Neural crest cell (in vitro differentiated cells): ENCODE data around the gene EPHA1. TPM values are rescaled to one million over a fixed set of nuclear protein-coding genes. Genes with fewer than 3 reads are reported as not detected.
A peak's percentile ranks its signal among the peaks of the same experiment; 100 is the strongest.

Experiments used
- DNase-seq: peaks from one replicate; pipeline ENCODE4 v3.0.0; 2021; ENCODE audit warnings: low read depth, mixed read lengths, low spot score
- H3K27ac Mint-ChIP-seq: one replicate; pipeline ENCODE4 v1.8.0; 2021; ENCODE audit warnings: mild to moderate bottlenecking, mixed read lengths; ENCODE audit not compliant: unreplicated experiment
- H3K27me3 Mint-ChIP-seq: 2 replicates; pipeline ENCODE4 v1.8.0; 2021; ENCODE audit warnings: low read depth, mild to moderate bottlenecking, mixed read lengths
- H3K36me3 Mint-ChIP-seq: 2 replicates; pipeline ENCODE4 v1.8.0; 2021; ENCODE audit warnings: low read depth, mild to moderate bottlenecking, mixed read lengths
- H3K4me1 Mint-ChIP-seq: 2 replicates; pipeline ENCODE4 v1.8.0; 2021; ENCODE audit warnings: mixed read lengths
- H3K4me3 Mint-ChIP-seq: one replicate; pipeline ENCODE4 v1.8.0; 2021; ENCODE audit warnings: mild to moderate bottlenecking, mixed read lengths
- H3K9me3 Mint-ChIP-seq: 2 replicates; pipeline ENCODE4 v1.8.0; 2021; ENCODE audit warnings: mixed read lengths
- total RNA-seq: library from RNA; stranded (reverse); gene quantifications from 2 replicates; pipeline ENCODE4 v1.2.1, GENCODE V29; 2021
- TF ChIP-seq, protein P1 (sequence below): fragments of 200-600 bp; sonication (generic); conservative IDR thresholded peaks from 2 replicates; pipeline ENCODE4 v1.5.0; 2021; ENCODE audit warnings: antibody characterized with exemption, mild to moderate bottlenecking

EPHA1 gene
- total RNA-seq, 1 donor from 2014 or later: not detected

DNA sequence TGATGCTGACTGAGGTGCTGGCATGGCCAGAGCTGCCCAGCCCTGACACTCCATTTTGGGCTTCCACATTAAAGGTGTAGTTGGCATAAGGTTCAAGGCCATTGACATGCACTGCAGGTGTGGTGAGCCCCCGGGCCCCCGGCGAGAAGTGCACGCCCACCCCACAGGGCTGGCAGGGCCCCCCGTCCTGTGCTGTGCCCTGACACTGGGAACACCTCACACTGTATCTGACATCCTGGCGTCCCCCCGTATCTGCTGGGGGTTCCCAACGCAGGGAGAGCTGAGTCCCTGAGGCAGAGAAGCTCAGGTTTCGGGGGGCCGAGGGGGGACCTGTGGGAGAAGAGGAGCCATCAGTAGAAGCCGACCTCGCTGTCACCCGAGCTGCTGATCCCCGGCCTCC is 10.0 kb downstream of the EPHA1 start:
- no peaks in the 10 kb centered on the region for H3K9me3 Mint-ChIP-seq
- no peak overlapping the region for H3K27ac Mint-ChIP-seq
- peaks cover 4% of the 10 kb centered on the region for H3K4me1 Mint-ChIP-seq
- TF ChIP-seq, protein P1, sequence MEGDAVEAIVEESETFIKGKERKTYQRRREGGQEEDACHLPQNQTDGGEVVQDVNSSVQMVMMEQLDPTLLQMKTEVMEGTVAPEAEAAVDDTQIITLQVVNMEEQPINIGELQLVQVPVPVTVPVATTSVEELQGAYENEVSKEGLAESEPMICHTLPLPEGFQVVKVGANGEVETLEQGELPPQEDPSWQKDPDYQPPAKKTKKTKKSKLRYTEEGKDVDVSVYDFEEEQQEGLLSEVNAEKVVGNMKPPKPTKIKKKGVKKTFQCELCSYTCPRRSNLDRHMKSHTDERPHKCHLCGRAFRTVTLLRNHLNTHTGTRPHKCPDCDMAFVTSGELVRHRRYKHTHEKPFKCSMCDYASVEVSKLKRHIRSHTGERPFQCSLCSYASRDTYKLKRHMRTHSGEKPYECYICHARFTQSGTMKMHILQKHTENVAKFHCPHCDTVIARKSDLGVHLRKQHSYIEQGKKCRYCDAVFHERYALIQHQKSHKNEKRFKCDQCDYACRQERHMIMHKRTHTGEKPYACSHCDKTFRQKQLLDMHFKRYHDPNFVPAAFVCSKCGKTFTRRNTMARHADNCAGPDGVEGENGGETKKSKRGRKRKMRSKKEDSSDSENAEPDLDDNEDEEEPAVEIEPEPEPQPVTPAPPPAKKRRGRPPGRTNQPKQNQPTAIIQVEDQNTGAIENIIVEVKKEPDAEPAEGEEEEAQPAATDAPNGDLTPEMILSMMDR: no peak
- DNase-seq: no peak
- H3K27me3 Mint-ChIP-seq: no peaks in the 10 kb centered on the region
- no peaks in the 10 kb centered on the region for H3K36me3 Mint-ChIP-seq
- H3K4me3 Mint-ChIP-seq: no peak overlapping the region

DNA sequence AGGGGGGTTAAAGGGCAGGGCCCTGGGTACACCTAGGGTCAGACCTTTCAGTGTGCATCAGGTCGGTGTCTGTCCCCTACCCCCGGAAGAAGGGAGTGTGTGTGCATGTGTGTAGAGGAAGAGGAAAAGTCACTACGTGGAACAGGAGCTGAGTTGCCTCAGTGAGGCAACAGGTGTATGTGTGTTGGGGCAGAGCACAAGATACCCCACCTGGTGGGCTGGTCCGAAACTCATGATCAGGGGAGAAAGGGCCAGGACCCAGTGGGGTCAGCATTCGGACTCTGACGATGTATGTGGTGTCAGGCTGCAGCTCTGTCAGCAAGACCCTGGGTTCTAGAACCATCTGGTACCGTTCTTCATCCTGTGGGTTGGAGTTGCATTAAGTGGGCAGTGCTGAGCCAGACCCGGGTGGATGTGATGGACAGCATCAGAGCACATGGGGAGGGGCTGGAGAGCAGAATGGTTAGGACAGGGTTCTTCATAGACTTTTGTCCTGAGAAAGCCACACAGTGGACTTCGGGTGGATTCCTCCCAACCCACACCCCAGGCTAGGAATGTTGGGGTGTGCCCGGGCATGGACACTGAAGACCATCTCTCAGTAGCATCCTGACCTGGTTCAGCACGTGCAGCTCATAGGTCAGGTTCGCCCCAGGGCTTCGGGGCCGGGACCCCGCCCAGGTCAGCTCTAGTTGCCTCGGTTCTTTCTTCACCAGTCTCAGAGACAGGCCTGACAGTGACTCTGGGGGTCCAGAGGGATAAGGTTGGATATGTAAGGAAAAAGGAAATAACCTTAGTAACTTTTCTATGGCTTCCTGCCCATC is 10.7 kb downstream of the EPHA1 start:
- TF ChIP-seq, protein P1: no peak
- peak overlapping the region; percentile 35 for H3K27ac Mint-ChIP-seq
- H3K27me3 Mint-ChIP-seq: no peaks in the 10 kb centered on the region
- no peak for DNase-seq
- no peak overlapping the region for H3K4me3 Mint-ChIP-seq
- H3K9me3 Mint-ChIP-seq: no peaks in the 10 kb centered on the region
- H3K4me1 Mint-ChIP-seq: peaks cover 4% of the 10 kb centered on the region
- H3K36me3 Mint-ChIP-seq: no peaks in the 10 kb centered on the region

DNA sequence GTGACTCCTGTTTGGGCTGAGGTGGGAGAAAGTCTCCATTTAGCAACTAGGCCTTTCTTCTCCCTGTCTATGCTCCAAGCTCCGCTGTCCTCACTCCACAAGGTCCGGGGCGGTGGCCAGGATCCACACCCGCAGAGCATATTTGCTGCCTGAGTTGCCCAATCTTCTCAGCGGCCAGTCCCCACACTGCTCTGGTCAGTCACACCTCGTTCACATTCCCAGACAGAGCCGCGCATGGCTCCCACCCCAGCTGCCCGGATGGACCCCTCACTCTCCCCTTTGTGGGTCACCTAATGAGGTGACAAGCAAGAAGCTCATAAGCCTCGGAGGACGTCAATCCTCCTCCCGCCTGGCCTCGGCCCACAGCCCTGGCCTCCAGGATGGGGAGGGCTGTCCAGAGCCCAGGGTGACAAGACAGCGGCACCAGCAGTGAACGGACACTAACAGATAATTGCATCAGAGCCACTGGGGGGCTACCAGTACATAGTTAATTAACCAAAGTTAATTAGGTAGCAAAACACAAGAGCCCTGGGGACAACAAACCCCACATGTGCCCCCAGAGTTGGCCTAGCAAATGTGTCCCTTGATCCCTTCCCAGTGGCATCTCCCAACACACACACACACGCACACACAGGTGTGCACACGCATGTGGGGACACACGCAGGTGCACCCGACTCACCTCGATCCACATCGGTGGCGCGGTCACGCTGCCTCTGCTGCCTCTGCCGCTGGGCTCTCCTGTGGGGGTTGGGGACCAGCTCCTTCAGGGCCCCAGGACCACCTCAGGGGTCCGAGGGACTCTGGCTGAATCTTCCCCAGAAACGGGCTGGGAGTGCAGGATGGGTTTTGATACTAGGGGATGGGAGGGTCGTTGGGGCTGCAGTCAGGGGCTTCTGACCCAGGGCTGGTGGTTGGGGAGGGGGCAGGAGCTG is 11.8 kb downstream of the EPHA1 start:
- peaks cover 4% of the 10 kb centered on the region for H3K4me1 Mint-ChIP-seq
- H3K36me3 Mint-ChIP-seq: no peaks in the 10 kb centered on the region
- TF ChIP-seq, protein P1: no peak
- no peaks in the 10 kb centered on the region for H3K27me3 Mint-ChIP-seq
- H3K9me3 Mint-ChIP-seq: no peaks in the 10 kb centered on the region
- DNase-seq: no peak
- no peak overlapping the region for H3K27ac Mint-ChIP-seq
- no peak overlapping the region for H3K4me3 Mint-ChIP-seq

DNA sequence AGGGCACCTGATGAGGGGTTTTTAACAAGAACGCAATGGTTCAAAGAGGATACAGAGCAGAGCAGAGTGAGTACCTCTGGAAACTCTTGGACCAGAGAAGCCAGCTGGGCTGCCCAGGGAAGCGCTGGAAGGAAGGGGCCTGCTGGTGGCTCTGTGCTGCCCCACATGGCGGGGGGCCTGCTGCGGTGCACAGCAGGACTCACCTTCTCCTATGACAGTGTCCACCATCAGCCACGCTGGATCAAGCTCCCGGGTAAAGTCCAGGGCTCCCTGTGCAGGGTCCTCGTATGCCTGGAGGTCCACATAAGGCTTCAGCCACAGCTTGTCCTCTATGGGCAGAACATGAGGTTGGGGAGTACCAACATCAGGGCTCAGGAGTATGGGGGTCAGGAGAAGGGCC is 12.5 kb downstream of the EPHA1 start:
- Mint-ChIP-seq H3K27me3 (no peaks in the 10 kb centered on the region), H3K36me3 (no peaks in the 10 kb centered on the region), H3K9me3 (no peaks in the 10 kb centered on the region), H3K27ac (no peak overlapping the region), H3K4me1 (peaks cover 4% of the 10 kb centered on the region), H3K4me3 (no peak overlapping the region)
- TF ChIP-seq, protein P1: no peak
- DNase-seq: no peak

DNA sequence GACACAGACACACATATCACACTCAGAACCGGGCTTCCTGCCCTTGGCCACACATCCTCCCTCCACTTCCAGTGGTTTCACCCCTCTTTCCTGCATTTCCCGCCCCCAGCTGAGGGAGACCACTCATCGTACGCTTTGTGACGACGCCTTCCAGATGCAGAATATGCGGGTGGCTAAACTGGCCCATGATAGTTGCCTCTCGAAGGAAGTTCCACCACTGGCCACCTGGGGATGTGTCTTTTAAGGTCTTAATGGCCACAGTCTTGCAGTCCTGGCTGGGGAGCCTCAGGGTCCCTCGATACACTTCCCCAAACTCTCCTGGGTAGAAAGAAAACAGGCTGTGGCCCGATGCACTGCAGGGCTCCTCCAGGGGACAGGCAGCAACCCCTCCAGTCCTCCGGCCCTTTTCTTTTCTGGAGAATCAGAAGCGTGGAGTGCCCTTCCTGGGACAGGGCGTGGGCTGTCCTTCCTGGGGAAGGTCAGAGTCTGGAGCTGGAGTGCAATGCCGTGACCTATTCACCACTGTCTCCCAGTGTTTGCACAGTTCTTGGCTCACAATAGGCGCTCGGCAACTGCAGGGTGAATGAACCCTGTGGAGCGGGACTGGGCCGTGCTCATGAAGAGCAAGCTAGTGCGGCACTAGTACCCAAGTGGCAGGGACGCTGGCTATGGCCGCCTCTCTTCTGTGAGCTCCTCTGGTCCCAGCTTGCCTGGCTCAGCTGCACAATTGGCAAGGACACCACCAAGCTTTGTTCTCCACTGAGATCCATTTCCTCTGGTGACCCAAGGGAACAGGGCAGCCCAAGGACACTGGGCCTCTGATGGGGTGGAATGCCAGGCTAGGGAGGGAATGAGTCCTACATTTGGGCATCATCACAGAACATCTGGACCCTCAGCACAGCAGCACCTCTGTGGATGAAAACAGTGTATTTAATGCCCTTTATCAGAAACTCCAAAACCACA is 13.2 kb downstream of the EPHA1 start:
- no peaks in the 10 kb centered on the region for H3K36me3 Mint-ChIP-seq
- H3K27me3 Mint-ChIP-seq: no peaks in the 10 kb centered on the region
- H3K4me1 Mint-ChIP-seq: peaks cover 4% of the 10 kb centered on the region
- DNase-seq: no peak
- H3K27ac Mint-ChIP-seq: no peak overlapping the region
- TF ChIP-seq, protein P1: peak; percentile 38
- H3K4me3 Mint-ChIP-seq: no peak overlapping the region
- no peaks in the 10 kb centered on the region for H3K9me3 Mint-ChIP-seq
